GM12874 (cell line): ENCODE results near the gene BRIX1.

Source experiments
- CTCF ChIP-seq: IDR thresholded peaks from 2 replicates; pipeline ENCODE4 v1.5.1; 2011; ENCODE audit warnings: low read depth, mild to moderate bottlenecking, control low read depth, low read length, moderate library complexity; ENCODE audit not compliant: insufficient read depth

The BRIX1 gene

GRCh38 chr5:34932947-34933346 lies 17.4 kb downstream of the BRIX1 start:
- TF ChIP-seq CTCF = no peak

DNA sequence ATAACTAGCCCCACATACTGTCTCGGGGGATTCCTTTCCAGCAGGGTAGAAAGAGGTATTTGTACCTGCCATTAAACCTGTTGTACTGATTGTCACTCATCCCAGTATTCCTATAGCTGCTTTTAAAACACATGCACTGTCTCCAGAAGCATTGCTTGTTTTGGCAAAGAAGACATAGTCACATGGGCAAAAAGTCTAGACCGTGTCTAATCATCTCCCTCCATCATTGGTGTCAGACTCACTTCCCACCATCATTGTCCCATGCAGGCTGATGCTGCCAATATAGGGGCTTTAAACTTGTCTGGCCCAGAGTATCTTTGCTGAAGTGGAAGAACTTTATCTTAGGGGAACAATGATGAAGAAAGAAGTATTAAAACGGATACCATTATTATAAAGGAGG lies 26.4 kb downstream of the BRIX1 start:
- no peak for TF ChIP-seq CTCF

- TF ChIP-seq CTCF = no peak
These were observed 28.5 kb downstream of the BRIX1 start for GRCh38 chr5:34944044-34944443.

GRCh38 chr5:34944460-34945047 lies 29.0 kb downstream of the BRIX1 start:
- TF ChIP-seq CTCF = no peak

GRCh38 chr5:34957321-34957720 lies 41.8 kb downstream of the BRIX1 start:
- TF ChIP-seq CTCF = no peak

DNA sequence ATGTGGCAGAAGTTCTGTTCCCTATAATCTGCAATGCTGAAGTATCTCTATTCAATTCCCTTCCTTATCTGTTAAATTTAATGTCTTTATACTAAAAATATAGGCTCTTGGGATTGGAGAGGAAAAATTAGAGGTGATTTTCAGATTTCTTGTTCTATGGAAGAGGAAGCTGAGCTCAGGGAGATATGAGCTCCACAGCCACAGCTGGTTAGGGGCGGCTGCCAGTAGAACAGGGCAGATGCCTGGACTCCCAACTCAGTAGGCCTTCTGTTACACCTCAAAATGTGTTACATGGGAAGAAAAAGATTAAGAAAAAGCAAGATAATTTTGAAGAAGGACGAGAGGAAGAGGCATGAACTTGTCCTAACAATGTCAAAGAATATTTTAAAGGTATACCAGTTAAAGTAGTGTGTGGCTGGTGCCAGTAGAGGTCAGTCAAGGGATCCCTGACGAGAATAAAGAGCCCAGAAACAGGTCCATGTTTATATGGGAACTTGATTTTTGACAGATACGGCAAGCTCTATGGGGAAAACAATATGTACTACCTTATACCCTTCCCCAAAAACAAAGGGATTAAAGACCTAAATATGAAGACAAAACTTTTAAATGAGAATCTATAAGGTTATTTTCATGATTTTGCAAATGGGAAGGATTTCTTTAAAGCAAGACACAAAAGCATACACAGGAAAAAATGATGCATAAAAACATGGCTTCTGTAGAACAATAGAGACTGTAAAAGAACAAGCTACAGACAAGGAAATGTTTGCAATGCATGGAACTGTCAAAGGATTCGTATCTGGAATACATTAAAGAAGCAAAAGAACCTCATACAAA lies 42.6 kb downstream of the BRIX1 start:
- TF ChIP-seq CTCF = peak; percentile 64

DNA sequence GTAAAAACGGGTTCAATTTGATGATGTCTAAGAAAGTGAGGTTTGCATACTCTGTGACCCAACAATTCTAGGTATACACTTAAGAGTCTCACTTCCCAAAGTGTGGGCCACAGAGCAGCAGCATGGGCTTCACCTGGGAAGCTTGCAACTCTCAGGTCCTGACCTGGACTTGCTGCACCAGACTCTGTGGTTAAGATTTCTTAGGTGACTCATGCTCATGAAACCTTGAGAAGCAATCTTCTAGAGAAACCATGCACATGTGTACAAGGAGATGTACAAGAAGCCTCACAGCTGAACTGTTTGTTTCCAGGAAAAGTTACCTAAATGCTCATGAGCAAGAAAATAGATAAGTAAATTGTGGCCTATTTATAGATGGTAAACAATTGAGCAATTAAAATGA lies 43.8 kb downstream of the BRIX1 start:
- TF ChIP-seq CTCF = no peak
